ENCODE results near the gene NEMP2. TPM values are rescaled to one million over a fixed set of nuclear protein-coding genes. Genes with fewer than 3 reads are reported as not detected.

The NEMP2 gene
- total and polyA plus RNA-seq, 10 donors = 0.89 to 19.2 (median 10.7) TPM

GRCh38 chr2:190533175-190533967, 1.2 kb downstream of the NEMP2 start:
- TF ChIP-seq POLR2A (IDR thresholded peaks at IDR 0.05) (no peak), POLR2AphosphoS5 (IDR thresholded peaks at IDR 0.05) (peak in 1 of 3 donors; percentile 7)
- TF ChIP-seq, protein P1, sequence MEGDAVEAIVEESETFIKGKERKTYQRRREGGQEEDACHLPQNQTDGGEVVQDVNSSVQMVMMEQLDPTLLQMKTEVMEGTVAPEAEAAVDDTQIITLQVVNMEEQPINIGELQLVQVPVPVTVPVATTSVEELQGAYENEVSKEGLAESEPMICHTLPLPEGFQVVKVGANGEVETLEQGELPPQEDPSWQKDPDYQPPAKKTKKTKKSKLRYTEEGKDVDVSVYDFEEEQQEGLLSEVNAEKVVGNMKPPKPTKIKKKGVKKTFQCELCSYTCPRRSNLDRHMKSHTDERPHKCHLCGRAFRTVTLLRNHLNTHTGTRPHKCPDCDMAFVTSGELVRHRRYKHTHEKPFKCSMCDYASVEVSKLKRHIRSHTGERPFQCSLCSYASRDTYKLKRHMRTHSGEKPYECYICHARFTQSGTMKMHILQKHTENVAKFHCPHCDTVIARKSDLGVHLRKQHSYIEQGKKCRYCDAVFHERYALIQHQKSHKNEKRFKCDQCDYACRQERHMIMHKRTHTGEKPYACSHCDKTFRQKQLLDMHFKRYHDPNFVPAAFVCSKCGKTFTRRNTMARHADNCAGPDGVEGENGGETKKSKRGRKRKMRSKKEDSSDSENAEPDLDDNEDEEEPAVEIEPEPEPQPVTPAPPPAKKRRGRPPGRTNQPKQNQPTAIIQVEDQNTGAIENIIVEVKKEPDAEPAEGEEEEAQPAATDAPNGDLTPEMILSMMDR (IDR thresholded peaks at IDR 0.05 in 8 of 11, conservative IDR thresholded peaks at IDR 0.05 in 3 of 11) = no peak
- Histone ChIP-seq H3K4me1 (peaks cover 3 to 75% (median 37%) of the 10 kb centered on the region in 6 donors), H3K27ac (peak overlapping the region; percentile 93 to 98 (median 98)), H3K36me3 (no peaks in the 10 kb centered on the region), H3K9me3 (peaks cover 0 to 21% (median 17%) of the 10 kb centered on the region in 8 donors), H3K27me3 (replicated peaks in 1 of 7) (no peaks in the 10 kb centered on the region), H3K4me3 (peak overlapping the region; percentile 61 to 82 (median 74))
- no peak for DNase-seq
- intact Hi-C loops (cut with DNase I; ENCODE audit: low total_unique reads) = loop anchor here (10.0 kb wide), 1 partner anchor 111 kb away; the partner anchor contains the start of gene NAB1
- 39 to 63% (median 51%) methylated on average over 10 of the region's 10 CpGs for WGBS, 5 donors

DNA sequence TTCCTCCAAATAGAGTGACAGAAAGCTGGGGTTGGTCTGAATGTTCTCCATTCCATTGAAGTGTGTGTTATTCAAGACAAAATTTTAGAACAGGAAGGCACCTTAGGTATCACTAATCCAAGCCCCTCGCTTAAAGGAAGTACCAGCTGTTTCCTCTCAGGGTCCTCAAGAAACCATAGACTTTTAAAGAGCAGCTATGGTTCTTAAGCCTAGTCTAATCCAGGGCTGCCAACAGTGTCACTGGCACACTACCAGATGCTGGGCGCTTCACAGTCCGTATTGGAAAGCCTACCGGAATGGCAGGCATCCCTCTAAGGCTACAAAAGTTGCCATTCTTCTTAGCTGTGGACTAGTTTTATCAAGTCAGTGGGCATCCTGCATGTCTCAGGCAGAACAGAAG, 1.9 kb downstream of the NEMP2 start:
- peaks cover 3 to 83% (median 39%) of the 10 kb centered on the region in 6 donors for H3K4me1 ChIP-seq
- H3K4me3 ChIP-seq = no peak overlapping the region
- H3K36me3 ChIP-seq = no peaks in the 10 kb centered on the region
- no peak for DNase-seq
- H3K9me3 ChIP-seq = peaks cover 0 to 13% (median 9%) of the 10 kb centered on the region in 8 donors
- H3K27ac ChIP-seq = peak overlapping the region in 5 of 8 donors; percentile 17 to 98 (median 98)
- TF ChIP-seq POLR2AphosphoS5 (IDR thresholded peaks at IDR 0.05) (no peak), POLR2A (IDR thresholded peaks at IDR 0.05) (no peak)
- TF ChIP-seq, protein P1 (IDR thresholded peaks at IDR 0.05 in 8 of 11, conservative IDR thresholded peaks at IDR 0.05 in 3 of 11) = no peak
- H3K27me3 ChIP-seq (replicated peaks in 1 of 7) = no peaks in the 10 kb centered on the region
- intact Hi-C loops (cut with DNase I; ENCODE audit: low total_unique reads) = loop anchor here (10.0 kb wide), 1 partner anchor 112 kb away; the partner anchor contains the start of gene NAB1
- 35 to 62% (median 43%) methylated on average over 3 to 4 of the region's 4 CpGs for WGBS, 5 donors

- Histone ChIP-seq H3K27me3 (replicated peaks in 1 of 7) (no peaks in the 10 kb centered on the region), H3K27ac (peak overlapping the region in 1 of 8 donors; percentile 14), H3K9me3 (no peaks in the 10 kb centered on the region), H3K36me3 (no peaks in the 10 kb centered on the region), H3K4me3 (no peak overlapping the region), H3K4me1 (peaks cover 6 to 92% (median 44%) of the 10 kb centered on the region in 6 donors)
- 58 to 68% (median 59%) methylated on average over 6 of the region's 6 CpGs for WGBS, 5 donors
- no peak for DNase-seq
- TF ChIP-seq, protein P1 (IDR thresholded peaks at IDR 0.05 in 8 of 11, conservative IDR thresholded peaks at IDR 0.05 in 3 of 11) = no peak
- TF ChIP-seq POLR2A (IDR thresholded peaks at IDR 0.05) (no peak), POLR2AphosphoS5 (IDR thresholded peaks at IDR 0.05) (no peak)
- intact Hi-C loops (cut with DNase I; ENCODE audit: low total_unique reads) = loop anchor here (10.0 kb wide), 1 partner anchor 114 kb away; the partner anchor contains the start of gene NAB1
Observed at GRCh38 chr2:190530248-190530900, 4.1 kb downstream of the NEMP2 start.

Data from spleen (tissue), 11 donors.